Transverse colon (tissue), 3 donors: Measurements from ENCODE around the gene PDE3B.
"Not testable (repeated sequence)": the region's sequence is repeated elsewhere in the genome, so short reads cannot be mapped to it uniquely, and the experiment has no call there.

Experiments used
- POLR2A ChIP-seq: fragments of 450-650 bp; IDR thresholded peaks from one replicate; pipeline ENCODE4 v1.6.1; 2016; ENCODE audit warnings: antibody characterized with exemption, mild to moderate bottlenecking, moderate library complexity
- TF ChIP-seq, protein P1 (sequence below), 5 experiments: fragments of 200-600 bp in 3 of 5; fragments of 450-650 bp in 2 of 5; sonication (generic) in 3 of 5; IDR thresholded peaks; 1 replicate in 2 of 5; 2 replicates in 3 of 5; pipeline ENCODE4 v1.5.1; 2016 to 2017; ENCODE audit warnings: antibody characterized with exemption in 5 of 5, inconsistent platforms in 3 of 5, mild to moderate bottlenecking in 2 of 5, moderate library complexity in 1 of 5

DNA sequence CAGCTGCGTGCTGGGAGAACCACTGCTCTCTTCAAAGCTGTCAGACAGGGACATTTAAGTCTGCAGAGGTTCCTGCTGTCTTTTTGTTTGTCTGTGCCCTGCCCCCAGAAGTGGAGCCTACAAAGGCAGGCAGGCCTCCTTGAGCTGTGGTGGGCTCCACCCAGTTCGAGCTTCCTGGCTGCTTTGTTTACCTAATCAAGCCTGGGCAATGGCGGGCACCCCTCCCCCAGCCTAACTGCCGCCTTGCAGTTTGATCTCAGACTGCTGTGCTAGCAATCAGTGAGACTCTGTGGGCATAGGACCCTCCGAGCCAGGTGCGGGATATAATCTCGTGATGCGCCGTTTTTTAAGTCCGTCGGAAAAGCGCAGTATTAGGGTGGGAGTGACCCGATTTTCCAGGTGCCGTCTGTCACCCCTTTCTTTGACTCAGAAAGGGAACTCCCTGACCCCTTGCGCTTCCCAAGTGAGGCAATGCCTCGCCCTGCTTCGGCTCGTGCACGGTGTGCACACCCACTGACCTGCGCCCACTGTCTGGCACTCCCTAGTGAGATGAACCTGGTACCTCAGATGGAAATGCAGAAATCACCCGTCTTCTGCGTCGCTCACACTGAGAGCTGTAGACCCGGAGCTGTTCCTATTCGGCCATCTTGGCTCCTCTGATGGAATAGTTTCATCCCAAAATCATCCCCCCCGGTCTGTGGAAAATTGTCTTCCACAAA, 9.9 kb upstream of the PDE3B start:
- TF ChIP-seq POLR2A, result not testable (repeated sequence)
- TF ChIP-seq, protein P1, sequence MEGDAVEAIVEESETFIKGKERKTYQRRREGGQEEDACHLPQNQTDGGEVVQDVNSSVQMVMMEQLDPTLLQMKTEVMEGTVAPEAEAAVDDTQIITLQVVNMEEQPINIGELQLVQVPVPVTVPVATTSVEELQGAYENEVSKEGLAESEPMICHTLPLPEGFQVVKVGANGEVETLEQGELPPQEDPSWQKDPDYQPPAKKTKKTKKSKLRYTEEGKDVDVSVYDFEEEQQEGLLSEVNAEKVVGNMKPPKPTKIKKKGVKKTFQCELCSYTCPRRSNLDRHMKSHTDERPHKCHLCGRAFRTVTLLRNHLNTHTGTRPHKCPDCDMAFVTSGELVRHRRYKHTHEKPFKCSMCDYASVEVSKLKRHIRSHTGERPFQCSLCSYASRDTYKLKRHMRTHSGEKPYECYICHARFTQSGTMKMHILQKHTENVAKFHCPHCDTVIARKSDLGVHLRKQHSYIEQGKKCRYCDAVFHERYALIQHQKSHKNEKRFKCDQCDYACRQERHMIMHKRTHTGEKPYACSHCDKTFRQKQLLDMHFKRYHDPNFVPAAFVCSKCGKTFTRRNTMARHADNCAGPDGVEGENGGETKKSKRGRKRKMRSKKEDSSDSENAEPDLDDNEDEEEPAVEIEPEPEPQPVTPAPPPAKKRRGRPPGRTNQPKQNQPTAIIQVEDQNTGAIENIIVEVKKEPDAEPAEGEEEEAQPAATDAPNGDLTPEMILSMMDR (IDR thresholded peaks at IDR 0.05), result not testable (repeated sequence)
